PC-9 (cell line): Measurements from ENCODE around the gene CAPN15. TPM values are rescaled to one million over a fixed set of nuclear protein-coding genes. Genes with fewer than 3 reads are reported as not detected.

Source experiments
- BruUV-seq: library from RNA; stranded (reverse); fragments of 400-500 nt; replicated peaks from 2 replicates; lab custom pipeline; 2021; lab: Mats Ljungman, UMichigan
- CTCF ChIA-PET: fragments of 300-600 bp; sonication (Branson Sonifier 250); formaldehyde crosslinking; loops from one replicate; lab custom pipeline; 2022; ENCODE audit warnings: antibody characterized with exemption; lab: Charles Lee
- POLR2A ChIA-PET: fragments of 300-600 bp; sonication (Branson Sonifier 250); formaldehyde crosslinking; loops from one replicate; lab custom pipeline; 2022; ENCODE audit warnings: antibody characterized with exemption; ENCODE audit not compliant: unreplicated experiment; lab: Charles Lee
- DNase-seq, 2 experiments: peaks; one replicate each; pipeline versions ENCODE4 v3.0.0 to v3.0.0-alpha.2; 2015 to 2022; ENCODE audit warnings: mixed read lengths in 1 of 2
- H2AFZ ChIP-seq: fragments of 200-600 bp; sonication (generic); 2 replicates; pipeline ENCODE4 v1.8.1; 2017; ENCODE audit warnings: antibody characterized with exemption
- H3F3A ChIP-seq: fragments of 200-600 bp; sonication (generic); 2 replicates; pipeline ENCODE4 v1.8.1; 2017; ENCODE audit warnings: antibody characterized with exemption, mild to moderate bottlenecking, low read depth; ENCODE audit not compliant: insufficient read depth
- H3K27ac ChIP-seq: fragments of 200-600 bp; sonication (generic); 2 replicates; pipeline ENCODE4 v1.6.1; 2016; ENCODE audit warnings: mixed run types
- H3K27me3 ChIP-seq: fragments of 200-600 bp; sonication (generic); 2 replicates; pipeline ENCODE4 v1.6.1; 2016; ENCODE audit warnings: low read depth, mixed run types; ENCODE audit not compliant: insufficient read depth
- H3K36me3 ChIP-seq: fragments of 200-600 bp; sonication (generic); 2 replicates; pipeline ENCODE4 v1.6.1; 2016; ENCODE audit warnings: low read depth, mixed run types
- H3K4me1 ChIP-seq: fragments of 200-600 bp; sonication (generic); replicated peaks from 2 replicates; pipeline ENCODE4 v1.6.1; 2016; ENCODE audit warnings: mixed run types; ENCODE audit not compliant: insufficient read depth
- H3K4me2 ChIP-seq: fragments of 200-600 bp; sonication (generic); 2 replicates; pipeline ENCODE4 v1.6.1; 2017; ENCODE audit warnings: mixed run types
- H3K4me3 ChIP-seq: fragments of 200-600 bp; sonication (generic); 2 replicates; pipeline ENCODE4 v1.6.1; 2016; ENCODE audit warnings: mixed run types
- H3K79me2 ChIP-seq: fragments of 200-600 bp; sonication (generic); 2 replicates; pipeline ENCODE4 v1.6.1; 2017; ENCODE audit warnings: low read depth, mixed run types
- H3K9me2 ChIP-seq: fragments of 200-600 bp; sonication (generic); 2 replicates; pipeline ENCODE4 v1.8.1; 2017; ENCODE audit warnings: mild to moderate bottlenecking; ENCODE audit not compliant: insufficient read depth
- H3K9me3 ChIP-seq: fragments of 200-600 bp; sonication (generic); 2 replicates; pipeline ENCODE4 v1.8.1; 2016; ENCODE audit warnings: low read depth; ENCODE audit not compliant: insufficient read depth
- H4K20me1 ChIP-seq: fragments of 200-600 bp; sonication (generic); 2 replicates; pipeline ENCODE4 v1.8.1; 2017; ENCODE audit not compliant: insufficient read depth
- EZH2 ChIP-seq: fragments of 200-600 bp; sonication (generic); IDR thresholded peaks from 2 replicates; pipeline ENCODE4 v1.8.0; 2017; ENCODE audit warnings: antibody characterized with exemption, low read depth
- intact Hi-C: fragments of 100-400 bp; cut with micrococcal nuclease; formaldehyde crosslinking; loops from one replicate; pipeline ENCODE4 v1.10.0; 2022; ENCODE audit not compliant: unreplicated experiment
- total RNA-seq: library from RNA; stranded (reverse); gene quantifications from 2 replicates; pipeline ENCODE4 v1.2.3, GENCODE V29; 2021
- TF ChIP-seq, protein P1 (sequence below): fragments of 200-600 bp; sonication (generic); conservative IDR thresholded peaks from 2 replicates; pipeline ENCODE4 v1.6.1; 2017; ENCODE audit warnings: mixed run types, antibody characterized with exemption, mild to moderate bottlenecking, moderate library complexity

Gene CAPN15
- total RNA-seq, 1 experiment from 2014 or later, result 66.8 TPM

GRCh38 chr16:580946-581498, 53.5 kb downstream of the CAPN15 start:
- Histone ChIP-seq H3K36me3 (no peaks in the 10 kb centered on the region), H3K27ac (no peak overlapping the region), H3F3A (no peaks in the 10 kb centered on the region; the same call in 1 of the 2 replicates), H3K79me2 (no peaks in the 10 kb centered on the region), H3K9me3 (no peaks in the 10 kb centered on the region), H3K4me2 (no peak overlapping the region), H2AFZ (no peak overlapping the region), H3K4me1 (no peaks in the 10 kb centered on the region), H3K9me2 (no peaks in the 10 kb centered on the region), H3K27me3 (no peaks in the 10 kb centered on the region), H3K4me3 (no peak overlapping the region), H4K20me1 (no peaks in the 10 kb centered on the region; the same call in 1 of the 2 replicates)
- DNase-seq, result no peak
- ChIA-PET POLR2A (no interaction called here), CTCF (no interaction called here)
- no TSS peak for BruUV-seq
- no peak for TF ChIP-seq EZH2
- TF ChIP-seq, protein P1, sequence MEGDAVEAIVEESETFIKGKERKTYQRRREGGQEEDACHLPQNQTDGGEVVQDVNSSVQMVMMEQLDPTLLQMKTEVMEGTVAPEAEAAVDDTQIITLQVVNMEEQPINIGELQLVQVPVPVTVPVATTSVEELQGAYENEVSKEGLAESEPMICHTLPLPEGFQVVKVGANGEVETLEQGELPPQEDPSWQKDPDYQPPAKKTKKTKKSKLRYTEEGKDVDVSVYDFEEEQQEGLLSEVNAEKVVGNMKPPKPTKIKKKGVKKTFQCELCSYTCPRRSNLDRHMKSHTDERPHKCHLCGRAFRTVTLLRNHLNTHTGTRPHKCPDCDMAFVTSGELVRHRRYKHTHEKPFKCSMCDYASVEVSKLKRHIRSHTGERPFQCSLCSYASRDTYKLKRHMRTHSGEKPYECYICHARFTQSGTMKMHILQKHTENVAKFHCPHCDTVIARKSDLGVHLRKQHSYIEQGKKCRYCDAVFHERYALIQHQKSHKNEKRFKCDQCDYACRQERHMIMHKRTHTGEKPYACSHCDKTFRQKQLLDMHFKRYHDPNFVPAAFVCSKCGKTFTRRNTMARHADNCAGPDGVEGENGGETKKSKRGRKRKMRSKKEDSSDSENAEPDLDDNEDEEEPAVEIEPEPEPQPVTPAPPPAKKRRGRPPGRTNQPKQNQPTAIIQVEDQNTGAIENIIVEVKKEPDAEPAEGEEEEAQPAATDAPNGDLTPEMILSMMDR, result no peak
- intact Hi-C loops, result no loop called here

- Histone ChIP-seq H3K79me2 (peaks cover 4% of the 10 kb centered on the region; the same call in 1 of the 2 replicates), H3K27me3 (no peaks in the 10 kb centered on the region), H3K36me3 (no peaks in the 10 kb centered on the region), H4K20me1 (no peaks in the 10 kb centered on the region; the same call in none of the 2 replicates), H3K4me1 (no peaks in the 10 kb centered on the region), H3F3A (peaks cover under 1% of the 10 kb centered on the region; the same call in 1 of the 2 replicates), H2AFZ (no peak overlapping the region), H3K9me2 (no peaks in the 10 kb centered on the region), H3K4me3 (no peak overlapping the region), H3K9me3 (no peaks in the 10 kb centered on the region), H3K27ac (no peak overlapping the region), H3K4me2 (no peak overlapping the region)
- POLR2A ChIA-PET, result no interaction called here
- BruUV-seq, result no TSS peak
- TF ChIP-seq, protein P1, result no peak
- CTCF ChIA-PET, result no interaction called here
- no peak for DNase-seq
- intact Hi-C loops, result no loop called here
Observed at GRCh38 chr16:582218-582613, 54.7 kb downstream of the CAPN15 start.

DNA sequence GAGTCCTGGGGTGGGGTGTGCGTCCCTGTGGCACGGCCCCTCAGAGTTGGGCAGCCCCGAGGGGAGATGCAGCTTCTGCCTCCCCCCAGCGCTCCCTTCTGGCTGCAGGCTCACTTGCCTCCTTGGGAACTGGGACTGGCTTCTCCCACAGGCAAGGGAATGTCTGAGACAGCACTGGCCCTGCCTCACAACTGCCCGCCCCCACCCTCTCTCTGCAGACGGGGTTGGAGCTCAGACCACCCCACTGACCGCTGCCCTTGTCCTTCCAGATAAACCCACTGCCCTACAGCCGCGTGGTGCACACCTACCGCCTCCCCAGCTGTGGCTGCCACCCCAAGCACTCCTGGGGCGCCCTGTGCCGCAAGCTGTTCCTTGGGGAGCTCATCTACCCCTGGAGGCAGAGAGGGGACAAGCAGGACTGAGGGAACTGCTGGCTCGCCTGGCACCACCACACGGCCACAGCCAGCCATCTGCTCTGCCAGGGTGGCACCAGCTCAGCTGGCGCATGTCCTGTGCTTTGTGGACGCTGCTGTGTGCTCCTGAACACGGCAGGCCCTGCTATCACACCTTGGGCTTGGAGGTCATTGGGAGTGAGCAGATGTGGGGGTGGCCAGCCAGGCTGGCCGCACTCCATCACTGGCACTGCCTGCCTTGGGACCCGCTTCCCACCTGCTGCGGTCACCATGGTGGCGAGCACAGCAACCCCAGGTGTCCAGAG, 55.3 kb downstream of the CAPN15 start:
- CTCF ChIA-PET, result no interaction called here

More for the DNA sequence above, 55.3 kb downstream of the CAPN15 start:
- no peak overlapping the region for H3K4me3 ChIP-seq
- POLR2A ChIA-PET, result no interaction called here
- no peaks in the 10 kb centered on the region for H3K9me2 ChIP-seq
- intact Hi-C loops, result no loop called here
- TF ChIP-seq, protein P1, result 0 out of 2 replicates have a peak, but pooled peaks have one; percentile 19
- no peak for TF ChIP-seq EZH2
- DNase-seq, result no peak
- H3K4me1 ChIP-seq, result peaks cover 3% of the 10 kb centered on the region
- H3F3A ChIP-seq, result peaks cover 6% of the 10 kb centered on the region; the same call in 1 of the 2 replicates
- no peaks in the 10 kb centered on the region; the same call in none of the 2 replicates for H4K20me1 ChIP-seq
- H2AFZ ChIP-seq, result no peak overlapping the region
- H3K27ac ChIP-seq, result no peak overlapping the region
- H3K36me3 ChIP-seq, result no peaks in the 10 kb centered on the region
- H3K9me3 ChIP-seq, result no peaks in the 10 kb centered on the region
- H3K27me3 ChIP-seq, result no peaks in the 10 kb centered on the region
- H3K79me2 ChIP-seq, result peaks cover 10% of the 10 kb centered on the region
- no peak overlapping the region for H3K4me2 ChIP-seq
- BruUV-seq, result no TSS peak
